GM19372 (cell line): ENCODE data around the gene AP3D1.

ENCODE experiments used
- ATAC-seq: cut with Tn5 transposase; IDR thresholded peaks from one replicate; pipeline ENCODE4 v1.9.1; 2021; ENCODE audit warnings: mild to moderate bottlenecking, low read depth, moderate library complexity; ENCODE audit not compliant: unreplicated experiment

The AP3D1 gene

GRCh38 chr19:2070436-2070827, 80.9 kb downstream of the AP3D1 start:
- no peak for ATAC-seq

DNA sequence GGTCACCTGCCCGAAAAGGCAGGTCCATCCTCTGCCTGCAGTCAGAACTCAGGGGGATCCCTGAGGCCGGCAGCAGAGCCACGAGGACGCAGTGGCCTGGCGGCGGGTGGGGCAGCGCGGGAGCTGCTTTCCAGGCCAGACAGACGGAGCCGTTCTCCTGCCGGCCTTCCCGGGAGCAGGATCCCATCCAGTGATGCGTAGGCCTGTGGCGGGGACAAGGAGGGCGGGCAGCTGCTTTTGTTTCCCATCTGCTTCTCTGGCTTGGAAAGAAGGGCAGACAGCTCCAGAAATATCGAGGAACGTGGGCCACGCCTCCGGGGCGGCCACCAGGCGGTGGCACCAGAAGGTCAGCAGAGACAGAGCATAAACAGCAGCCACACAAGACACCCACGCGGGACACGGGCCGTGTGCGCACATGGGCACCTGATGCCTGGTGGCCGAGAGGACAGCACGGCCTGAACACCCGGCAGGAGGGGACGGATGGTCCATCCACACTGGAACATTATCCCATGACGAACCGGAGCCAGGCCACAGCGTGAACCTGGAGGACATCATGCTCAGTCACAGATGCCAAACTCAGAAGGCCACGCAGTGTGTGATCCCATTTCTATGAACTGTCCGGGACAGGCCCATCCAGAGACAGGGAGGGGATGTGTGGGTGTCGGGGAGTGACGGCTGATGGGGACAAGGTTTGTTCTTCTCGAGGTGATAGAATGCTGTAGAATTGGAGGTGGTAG, 86.4 kb downstream of the AP3D1 start:
- ATAC-seq: no peak

GRCh38 chr19:2064395-2064787, 87.0 kb downstream of the AP3D1 start:
- ATAC-seq: no peak

DNA sequence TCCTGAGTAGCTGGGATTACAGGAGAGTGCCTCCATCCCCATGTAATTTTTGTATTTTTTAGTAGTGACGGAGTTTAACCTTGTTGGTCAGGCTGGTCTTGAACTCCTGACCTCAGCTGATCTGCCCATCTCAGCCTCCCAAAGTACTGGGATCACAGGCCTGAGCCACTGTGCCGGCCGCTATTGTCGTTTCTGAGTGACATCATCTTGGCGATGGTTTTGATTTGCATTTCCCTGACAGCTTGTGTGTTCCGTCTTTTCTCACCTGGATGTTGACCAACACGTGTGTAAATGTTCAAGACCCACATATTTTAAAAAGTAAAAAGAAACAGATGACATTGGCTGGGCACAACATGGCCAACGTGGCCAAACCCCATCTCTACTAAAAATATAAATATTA, 87.5 kb downstream of the AP3D1 start:
- no peak for ATAC-seq

DNA sequence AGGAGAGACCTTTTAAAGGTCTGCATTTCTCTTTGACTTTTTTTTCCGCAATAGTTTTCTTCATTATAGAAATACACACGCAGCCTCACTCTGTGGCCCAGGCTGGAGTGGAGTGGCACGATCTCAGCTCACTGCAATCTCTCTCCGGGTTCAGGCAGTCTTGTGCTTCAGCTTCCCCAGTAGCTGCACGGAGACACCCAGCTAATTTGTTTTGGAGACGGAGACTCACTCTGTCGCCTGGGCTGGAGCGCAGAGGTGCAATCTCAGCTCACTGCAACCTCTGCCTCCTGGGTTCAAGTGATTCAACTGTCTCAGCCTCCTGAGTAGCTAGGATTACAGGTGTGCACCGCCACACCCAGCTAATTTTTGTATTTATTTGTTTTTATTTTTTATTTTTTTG, 88.6 kb downstream of the AP3D1 start:
- no peak for ATAC-seq

DNA sequence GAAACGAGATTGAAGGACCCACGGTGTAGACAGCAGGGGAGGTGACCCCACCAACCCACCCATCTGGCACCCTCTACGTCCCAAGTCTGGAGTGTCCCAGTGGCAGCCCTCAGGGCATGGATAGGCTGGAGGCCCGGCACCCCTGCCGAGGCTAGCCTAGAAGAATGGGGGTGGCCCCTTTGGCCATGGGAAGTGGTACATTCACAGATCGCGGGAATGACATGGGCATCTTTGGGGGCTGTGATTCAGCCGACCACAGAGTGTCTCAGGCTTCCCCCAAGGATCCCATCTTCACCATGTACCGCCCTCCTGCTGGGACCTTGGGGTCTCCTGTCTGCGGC, 89.0 kb downstream of the AP3D1 start:
- ATAC-seq: no peak

DNA sequence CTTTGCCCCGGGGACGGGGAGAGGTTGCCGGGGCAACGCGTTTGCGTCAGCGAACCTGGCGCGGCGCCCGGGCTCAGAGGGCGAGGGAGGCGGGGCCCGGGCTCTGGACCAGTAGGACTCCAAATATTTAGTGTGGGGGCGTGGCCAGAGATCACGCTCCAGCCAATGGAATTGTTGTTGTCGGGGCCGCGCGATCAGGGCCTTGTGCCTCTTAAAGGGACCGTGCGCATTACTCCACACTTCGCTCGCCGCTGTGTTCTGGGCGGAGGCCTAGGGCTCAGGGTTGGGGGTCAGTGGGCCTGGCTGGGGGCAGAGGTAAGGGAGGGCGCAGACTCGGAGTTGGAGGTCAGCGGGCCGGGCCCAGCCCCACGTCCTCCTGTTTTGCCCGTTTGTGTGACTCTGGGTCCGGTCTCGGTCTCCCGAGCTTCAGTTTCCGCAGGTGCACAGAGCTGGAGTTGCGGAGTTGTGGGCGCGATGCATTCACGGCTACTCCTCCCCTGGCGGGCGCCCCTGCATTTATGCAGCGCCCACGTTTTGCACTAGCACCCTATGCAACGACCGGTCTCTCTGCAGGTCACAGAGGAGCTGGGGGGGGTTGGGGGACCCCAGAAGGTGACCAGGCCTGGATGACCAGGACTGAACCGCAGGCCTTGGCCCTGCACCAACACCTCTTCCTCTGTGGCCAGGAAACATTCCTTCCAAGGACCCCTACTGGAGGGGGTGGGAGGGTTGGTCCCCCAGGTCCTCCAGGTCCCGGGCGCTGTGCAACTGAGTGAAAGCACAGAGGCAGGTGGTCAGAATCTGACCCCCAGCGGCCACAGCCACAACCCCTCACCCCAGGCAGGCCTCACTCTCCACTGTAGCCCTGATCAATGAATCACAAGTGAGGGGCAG, 89.6 kb downstream of the AP3D1 start:
- ATAC-seq: peak; percentile 85

- no peak for ATAC-seq
Observed at GRCh38 chr19:2060884-2061494, 90.4 kb downstream of the AP3D1 start.

DNA sequence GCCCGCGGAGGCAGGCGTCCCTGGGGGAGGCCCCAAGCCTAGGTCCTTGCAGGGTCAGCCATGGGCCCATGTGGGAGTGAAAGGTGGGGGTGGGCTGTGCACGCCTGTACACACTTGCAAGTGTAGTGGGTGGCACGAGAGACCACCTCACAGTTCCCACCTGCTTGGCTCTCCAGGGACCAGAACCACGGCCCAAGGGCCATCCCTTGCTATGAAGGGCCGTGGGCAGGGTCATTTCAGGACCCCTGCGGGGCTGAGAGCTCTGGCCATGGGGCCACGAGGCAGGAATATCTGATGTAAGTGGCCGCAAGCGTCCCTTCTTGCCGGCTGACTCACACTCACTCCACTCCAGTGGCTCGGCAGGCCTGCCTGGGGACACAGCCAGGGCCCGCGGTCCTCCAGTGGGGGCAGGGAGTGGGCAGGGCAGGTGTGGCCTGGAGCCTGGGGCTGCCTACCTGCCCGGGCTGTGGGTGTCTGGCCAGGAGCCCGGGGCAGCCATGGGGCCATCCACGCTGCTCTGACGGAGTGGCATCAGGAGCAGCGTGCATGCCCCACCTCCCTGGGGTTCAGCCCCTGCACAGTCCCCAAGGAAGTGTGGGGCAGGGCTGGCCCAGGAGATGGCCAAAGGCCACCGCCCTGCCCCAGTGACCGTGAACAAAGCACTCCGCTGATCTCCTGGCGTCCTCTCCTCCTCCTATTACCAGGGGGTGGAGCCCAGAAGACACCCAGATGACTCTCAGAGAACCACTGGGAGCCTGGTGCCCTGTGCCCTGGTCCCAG, 91.8 kb downstream of the AP3D1 start:
- no peak for ATAC-seq

DNA sequence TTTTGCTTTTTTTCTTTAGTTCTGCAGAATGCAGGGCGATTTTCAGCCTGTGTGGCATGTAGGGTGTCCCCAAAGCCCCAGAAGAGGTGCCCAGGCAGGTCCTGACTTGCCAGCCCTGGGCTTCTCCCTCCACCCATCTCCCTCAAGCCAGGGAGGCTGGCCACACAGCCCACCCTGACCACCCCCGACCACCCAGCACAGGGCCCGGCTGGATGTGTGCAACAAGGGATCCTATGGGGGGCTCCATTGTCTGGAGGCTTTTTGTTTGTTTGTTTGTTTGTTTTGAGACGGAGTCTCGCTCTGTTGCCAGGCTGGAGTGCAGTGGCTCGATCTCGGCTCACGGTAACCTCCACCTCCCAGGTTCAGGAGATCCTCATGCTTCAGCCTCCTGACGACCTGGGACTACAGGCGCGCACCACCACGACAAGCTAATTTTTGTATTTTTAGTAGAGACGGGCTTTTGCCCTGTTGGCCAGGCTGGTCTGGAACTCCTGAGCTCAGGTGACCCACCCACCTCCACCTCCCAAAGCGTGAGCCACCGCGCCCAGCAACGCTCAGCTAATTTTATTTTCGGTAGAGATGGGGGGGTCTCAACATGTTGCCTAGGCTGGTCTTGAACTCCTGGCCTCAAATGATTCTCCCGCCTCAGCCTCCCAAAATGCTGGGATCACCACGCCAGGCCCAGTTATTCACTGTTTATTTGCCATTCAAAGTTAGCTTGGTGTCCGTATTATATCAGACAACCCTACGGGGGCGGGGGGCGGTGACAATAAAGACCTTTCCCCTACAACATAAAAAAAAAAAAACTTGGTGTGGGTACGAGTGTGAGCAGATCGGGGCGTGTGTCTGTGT, 92.6 kb downstream of the AP3D1 start:
- ATAC-seq: no peak

- no peak for ATAC-seq
Observed at GRCh38 chr19:2057484-2058469, 93.6 kb downstream of the AP3D1 start.

GRCh38 chr19:2056837-2057192, 94.6 kb downstream of the AP3D1 start:
- ATAC-seq: no peak

DNA sequence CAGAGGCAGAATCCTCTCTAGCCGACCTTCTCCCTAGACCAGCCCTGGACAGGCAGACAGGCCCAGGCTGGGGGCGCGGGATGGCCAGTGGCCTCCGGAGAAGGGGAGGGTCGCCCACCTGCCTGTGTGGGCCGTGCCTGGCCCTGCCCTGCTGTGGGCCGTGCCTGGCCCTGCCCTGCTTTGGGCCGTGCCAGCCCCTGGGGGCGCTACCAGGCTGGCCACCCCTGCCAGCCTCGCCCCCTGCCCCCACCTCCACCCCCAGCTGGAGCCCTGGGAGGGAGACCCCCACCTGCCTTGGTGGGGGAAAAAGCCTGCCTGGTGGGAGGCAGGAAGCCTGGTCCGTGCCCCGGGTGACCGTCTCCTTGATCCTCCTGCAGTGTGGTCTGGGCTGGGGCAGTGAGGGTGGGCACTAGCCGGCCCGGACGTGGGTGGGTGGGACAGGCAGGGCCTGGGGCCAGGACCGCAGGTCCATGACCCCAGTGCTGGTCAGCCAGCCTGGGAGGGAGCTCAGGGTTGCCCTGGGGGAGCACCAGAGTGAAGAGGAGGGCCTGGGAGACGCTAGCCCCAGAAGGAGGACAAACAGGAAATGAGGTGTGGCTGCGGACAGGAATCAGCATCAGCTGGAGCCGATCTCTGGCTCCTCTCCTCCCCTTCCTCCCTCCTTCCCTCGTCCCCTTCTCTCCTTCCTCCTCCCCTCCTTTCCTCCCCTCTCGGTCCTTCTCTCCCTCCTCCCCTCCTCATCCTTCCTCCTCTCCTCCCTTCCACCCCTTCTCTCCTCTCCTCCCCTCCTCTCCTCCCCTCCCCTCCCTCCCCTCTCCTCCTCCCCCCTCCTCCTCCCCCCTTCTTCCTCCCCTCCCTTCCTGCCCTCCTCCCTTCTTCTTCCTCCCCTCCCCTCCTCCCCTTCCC, 95.2 kb downstream of the AP3D1 start:
- ATAC-seq: no peak

- no peak for ATAC-seq
Observed at GRCh38 chr19:2054763-2055162, 96.6 kb downstream of the AP3D1 start.

GRCh38 chr19:2053601-2054389, 97.6 kb downstream of the AP3D1 start:
- no peak for ATAC-seq

DNA sequence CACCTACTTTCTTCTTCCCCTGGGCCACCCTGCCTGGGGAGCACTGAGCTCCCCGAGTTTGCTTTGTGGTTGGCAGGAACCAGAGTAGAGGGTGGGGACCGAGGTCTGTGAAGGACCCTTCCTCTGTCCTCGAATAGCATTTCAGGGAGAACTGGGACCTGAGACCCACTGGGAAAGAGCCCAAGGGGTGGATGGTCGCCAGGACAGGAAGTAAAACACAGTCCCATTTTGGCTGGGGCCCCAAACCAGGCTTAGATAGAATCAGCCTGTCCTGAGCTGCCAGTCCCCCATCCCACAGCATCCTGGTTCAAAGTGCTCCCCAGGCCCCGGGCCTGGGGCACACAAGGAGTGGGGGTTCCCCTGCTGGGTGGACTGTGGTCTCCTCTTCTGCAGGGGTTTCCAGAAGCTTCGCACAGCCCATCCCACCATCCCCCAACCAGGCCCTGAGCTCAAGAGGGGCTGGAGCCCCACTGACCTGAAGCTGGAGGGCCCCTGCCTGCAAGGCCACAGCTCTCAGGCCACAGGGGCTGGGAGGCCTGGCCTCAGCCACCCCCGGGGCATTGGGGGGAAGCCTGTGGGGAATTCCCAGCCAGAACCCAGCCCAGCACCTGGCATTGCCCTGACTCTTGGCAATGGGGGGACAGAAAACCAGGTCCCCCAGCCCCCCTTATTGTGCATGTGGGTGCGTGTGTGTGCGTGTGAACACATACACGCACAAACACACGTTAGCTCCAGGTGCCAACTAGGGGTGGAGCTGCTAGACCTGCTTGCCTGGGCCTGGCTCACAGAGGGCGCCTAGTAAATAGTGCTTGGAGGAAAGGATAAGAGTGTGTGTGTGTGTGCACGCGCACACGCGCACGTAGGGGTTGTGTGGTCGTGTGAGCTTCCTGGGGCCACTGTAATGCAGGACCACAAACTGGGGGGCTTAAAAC, 99.3 kb downstream of the AP3D1 start:
- no peak for ATAC-seq
